ENCODE measurements around the gene CDH4.

Gene CDH4

DNA sequence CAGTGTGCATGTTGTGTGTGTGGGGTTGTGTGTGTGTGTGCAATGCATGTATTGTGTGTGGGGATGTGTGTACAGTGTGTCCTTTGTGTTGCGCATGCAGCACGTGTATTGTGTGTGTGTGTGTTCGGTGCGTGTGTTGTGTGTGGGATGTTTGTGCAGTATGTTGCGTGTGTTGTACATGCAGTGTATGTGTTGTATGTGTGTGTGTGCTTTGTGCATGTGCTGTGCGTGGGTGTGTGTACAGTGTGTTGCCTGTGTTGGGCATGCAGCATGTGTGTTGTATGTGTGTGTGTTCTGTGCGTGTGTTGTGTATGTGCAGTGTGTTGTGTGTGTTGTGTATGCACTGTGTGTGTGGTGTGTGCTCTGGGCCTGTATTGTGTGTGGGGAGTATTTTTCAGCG lies 52.7 kb downstream of the CDH4 start:
- no peak for DNase-seq

DNA sequence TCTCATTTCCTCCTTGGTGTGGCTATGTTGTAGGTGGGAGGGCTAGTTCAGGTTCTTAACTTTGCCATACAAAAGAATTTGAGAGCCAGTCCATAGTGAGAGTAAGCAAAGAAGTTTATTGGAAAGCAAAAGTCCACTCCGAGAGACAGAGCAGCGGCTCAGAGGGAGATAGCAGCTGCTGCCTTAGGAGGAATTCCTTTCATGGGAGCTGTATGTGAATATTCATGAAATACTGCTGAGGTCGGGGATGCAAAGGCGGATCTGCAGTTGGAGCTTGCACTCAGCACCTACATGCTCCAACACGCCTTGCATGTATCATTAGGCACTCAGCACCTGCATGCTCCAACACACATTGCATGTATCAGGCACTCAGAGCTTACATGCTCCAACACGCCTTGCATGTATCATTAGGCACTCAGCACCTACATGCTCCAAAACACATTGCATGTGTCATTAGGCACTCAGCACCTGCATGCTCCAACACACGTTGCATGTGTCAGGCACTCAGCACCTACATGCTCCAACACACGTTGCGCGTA lies 54.9 kb downstream of the CDH4 start:
- no peak for DNase-seq

- DNase-seq, result no peak
Measured at GRCh38 chr20:61307686-61308476, 55.8 kb downstream of the CDH4 start.

- no peak for DNase-seq
Measured at GRCh38 chr20:61308477-61308774, 56.4 kb downstream of the CDH4 start.

GRCh38 chr20:61310954-61311353 lies 58.9 kb downstream of the CDH4 start:
- DNase-seq, result no peak

GRCh38 chr20:61311656-61312387 lies 59.8 kb downstream of the CDH4 start:
- DNase-seq, result no peak

GRCh38 chr20:61312925-61313324 lies 60.9 kb downstream of the CDH4 start:
- DNase-seq, result no peak

GRCh38 chr20:61313396-61313795 lies 61.3 kb downstream of the CDH4 start:
- DNase-seq, result no peak

DNA sequence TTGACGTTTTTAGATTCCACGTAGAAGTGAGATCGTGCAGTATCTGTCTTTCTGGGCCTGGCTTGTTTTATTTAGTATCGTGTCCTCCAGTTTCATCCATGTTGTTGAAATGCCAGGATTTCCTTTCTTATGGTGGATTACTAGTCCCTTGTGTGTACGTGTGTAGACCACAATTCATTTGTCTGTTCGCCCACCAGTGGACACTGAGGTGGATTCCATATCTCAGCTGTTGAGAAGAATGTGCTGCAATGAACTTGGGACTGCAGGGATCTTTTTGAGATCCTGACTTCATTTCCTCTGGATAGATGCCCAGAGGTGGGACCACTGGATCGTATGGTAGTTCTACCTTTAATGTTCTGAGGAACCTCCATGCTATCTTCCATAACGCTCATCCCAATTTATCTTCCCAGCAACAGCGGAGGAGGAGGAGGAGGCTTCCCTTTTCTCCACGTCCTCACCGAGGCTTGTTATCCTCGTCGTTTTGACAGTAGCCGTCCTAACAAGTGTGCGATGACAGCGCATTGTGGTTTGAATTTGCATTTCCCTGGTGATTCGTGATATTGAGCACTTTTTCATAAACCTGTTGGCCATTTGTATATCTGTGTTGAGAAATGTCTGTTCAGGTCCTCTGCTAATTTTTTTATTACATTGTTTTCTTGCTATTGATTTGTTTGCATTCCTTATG lies 62.4 kb downstream of the CDH4 start:
- no peak for DNase-seq

GRCh38 chr20:61315319-61315718 lies 63.3 kb downstream of the CDH4 start:
- no peak for DNase-seq

GRCh38 chr20:61316346-61316745 lies 64.3 kb downstream of the CDH4 start:
- DNase-seq, result no peak

DNA sequence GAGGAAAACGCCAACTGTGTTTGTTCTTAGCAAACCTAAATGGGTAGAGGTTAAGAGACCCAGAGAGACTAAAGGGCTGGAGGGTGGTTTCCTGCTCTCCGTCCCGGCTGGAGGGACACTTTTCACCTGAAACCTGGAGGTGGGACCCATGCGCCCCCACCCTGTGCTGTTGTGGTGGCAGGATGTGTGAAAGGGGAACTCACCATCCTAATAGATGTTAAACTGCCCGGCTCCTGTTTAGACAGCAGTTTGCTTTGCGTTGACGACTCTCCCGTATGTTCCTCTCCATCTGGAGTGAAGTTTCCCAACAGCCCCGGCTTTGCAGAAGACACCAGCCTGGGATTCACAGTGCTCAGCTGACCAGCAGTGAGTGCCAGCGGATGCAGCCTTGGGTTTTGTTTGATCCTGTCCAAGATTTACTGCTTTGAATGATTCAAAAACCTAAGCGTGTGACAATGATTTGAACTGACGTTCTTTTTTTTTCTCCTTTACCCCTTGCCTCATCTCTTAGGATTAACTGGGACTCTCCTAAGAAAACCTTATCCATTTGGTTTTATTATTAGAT lies 66.0 kb downstream of the CDH4 start:
- DNase-seq, result no peak

- DNase-seq, result no peak
Measured at GRCh38 chr20:61320691-61321425, 68.8 kb downstream of the CDH4 start.

GRCh38 chr20:61321481-61321880 lies 69.4 kb downstream of the CDH4 start:
- no peak for DNase-seq

DNA sequence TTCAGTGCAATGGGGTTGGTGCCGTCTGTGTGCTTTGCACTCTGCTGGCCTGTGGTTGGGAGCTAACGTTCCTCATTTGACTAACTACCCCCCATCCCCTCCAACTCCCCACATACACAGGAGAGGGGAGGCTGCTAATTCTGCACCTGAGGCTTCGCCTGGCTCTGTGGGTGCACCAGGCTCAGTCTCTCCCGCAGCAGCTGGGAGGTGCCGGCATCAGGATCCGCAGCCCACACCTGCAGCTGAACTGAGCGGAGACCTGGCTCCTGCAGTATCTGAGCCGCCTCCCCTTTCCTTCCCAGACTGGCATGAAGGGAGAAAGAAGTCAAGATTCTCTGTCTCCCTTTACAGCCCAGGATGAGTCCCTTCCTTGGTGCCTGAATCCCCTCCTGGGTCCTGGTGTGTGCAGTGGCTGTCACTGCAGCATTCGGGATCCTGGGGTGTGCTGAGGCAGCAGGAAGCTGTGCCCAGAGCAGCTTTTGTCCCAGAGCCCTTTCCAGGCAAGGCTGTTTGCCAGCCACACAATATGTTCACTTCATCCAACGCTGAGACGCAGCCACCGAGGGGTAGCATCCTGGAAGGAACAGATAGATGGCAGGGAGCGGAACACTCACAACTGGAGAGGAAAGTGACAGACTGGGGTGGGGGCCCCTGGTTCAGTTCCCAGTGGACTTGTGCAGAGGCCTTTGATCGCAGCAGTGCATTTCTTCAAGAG lies 70.2 kb downstream of the CDH4 start:
- no peak for DNase-seq

DNA sequence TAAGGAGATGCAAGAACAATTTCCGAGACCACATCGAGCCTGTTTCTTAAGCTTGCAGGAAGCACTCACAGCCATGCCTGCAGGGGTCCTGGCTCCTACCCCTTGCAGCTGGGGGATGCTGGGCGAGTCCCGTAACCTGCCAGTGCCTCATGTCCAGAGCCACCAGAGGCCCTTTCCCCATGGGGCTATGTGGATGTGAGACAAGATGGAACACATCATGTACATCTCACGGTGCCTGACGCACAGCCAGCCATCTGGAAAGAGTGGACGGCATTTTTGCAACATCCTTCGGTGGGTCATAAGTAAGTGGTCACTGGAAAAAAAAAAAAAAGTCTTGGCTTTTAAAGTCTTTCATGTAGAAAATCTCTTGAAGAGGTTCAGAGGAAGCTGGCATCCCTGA lies 72.8 kb downstream of the CDH4 start:
- DNase-seq, result no peak

DNA sequence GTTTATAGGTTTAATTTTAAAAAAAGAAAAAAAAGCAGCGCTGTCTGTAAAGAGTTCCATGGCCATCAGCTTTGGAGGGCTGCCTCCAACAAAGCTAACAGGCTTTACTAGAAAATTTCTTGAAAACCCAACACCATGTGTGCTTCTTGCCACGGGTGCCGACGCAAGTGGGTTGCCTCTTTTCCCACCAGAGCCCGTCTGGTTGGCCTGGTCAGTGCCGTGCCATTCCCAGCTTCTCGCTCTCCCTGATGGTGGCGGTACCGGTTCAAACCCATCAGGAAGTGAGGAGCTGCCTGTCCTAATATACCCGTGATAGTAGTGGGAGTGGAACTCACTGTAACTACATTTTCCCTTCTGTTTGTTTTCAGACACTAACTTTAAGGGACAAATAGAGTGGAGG lies 73.7 kb downstream of the CDH4 start:
- DNase-seq, result no peak

GRCh38 chr20:61328911-61329558 lies 77.0 kb downstream of the CDH4 start:
- no peak for DNase-seq

GRCh38 chr20:61330441-61330840 lies 78.4 kb downstream of the CDH4 start:
- DNase-seq, result no peak

GRCh38 chr20:61331543-61331942 lies 79.5 kb downstream of the CDH4 start:
- no peak for DNase-seq

Measured in activated CD8-positive, alpha-beta memory T cell treated with anti-CD3 and anti-CD28 coated beads for 24 hours (primary cell).